Measurements from ENCODE around the gene SLC35A3.

SLC35A3 gene

DNA sequence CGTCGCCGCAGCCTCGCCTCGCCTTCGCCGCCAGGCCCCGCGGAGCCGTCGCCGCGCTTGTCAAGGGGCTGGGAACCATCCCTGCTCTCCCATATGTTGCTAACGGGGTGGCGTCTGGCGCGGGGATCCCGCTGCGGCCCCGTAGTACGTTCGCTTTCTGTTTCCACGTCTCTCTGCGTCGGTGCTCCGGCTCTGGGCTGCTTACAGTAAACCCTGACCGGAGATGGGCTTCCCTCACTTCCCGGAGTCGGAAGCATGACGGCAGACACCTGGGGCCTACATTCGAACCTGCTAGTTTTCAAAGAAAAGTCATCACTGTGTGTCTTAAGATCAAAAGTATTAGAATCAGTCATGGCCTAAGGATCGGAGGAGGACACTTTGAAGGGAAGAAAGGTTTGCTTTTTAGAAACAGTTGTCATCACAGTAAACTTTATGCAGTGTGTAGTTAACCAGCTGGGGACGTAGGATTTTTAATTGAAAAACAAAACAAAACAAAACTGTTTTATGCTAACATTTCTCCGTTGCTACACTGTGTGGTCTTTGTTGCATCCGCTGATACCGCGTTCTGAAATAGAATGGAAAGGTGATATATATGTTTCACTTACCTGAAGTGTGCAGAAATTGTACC lies 69.0 kb downstream of the SLC35A3 start:
- TF ChIP-seq, protein P1, sequence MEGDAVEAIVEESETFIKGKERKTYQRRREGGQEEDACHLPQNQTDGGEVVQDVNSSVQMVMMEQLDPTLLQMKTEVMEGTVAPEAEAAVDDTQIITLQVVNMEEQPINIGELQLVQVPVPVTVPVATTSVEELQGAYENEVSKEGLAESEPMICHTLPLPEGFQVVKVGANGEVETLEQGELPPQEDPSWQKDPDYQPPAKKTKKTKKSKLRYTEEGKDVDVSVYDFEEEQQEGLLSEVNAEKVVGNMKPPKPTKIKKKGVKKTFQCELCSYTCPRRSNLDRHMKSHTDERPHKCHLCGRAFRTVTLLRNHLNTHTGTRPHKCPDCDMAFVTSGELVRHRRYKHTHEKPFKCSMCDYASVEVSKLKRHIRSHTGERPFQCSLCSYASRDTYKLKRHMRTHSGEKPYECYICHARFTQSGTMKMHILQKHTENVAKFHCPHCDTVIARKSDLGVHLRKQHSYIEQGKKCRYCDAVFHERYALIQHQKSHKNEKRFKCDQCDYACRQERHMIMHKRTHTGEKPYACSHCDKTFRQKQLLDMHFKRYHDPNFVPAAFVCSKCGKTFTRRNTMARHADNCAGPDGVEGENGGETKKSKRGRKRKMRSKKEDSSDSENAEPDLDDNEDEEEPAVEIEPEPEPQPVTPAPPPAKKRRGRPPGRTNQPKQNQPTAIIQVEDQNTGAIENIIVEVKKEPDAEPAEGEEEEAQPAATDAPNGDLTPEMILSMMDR (IDR thresholded peaks at IDR 0.05) = no peak

DNA sequence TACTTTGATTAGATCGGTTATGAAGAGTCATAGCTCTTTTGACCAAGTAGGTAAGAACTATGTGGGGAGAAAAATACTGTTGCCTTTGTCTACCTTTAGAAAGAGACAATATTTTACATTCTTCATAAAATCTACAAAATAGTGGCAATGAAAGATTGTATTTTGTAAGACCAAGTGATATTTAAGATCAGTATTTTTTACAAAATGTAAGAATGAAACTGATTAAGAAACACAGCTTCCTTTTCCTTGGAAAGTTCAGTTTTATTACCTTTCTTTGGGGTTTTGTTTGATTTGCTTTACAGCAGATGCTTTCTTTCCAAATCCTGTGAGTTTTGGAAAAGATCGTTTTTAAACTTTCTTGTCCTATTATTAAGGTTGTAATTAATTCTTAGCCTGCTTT lies 69.8 kb downstream of the SLC35A3 start:
- TF ChIP-seq, protein P1 (IDR thresholded peaks at IDR 0.05) = no peak

DNA sequence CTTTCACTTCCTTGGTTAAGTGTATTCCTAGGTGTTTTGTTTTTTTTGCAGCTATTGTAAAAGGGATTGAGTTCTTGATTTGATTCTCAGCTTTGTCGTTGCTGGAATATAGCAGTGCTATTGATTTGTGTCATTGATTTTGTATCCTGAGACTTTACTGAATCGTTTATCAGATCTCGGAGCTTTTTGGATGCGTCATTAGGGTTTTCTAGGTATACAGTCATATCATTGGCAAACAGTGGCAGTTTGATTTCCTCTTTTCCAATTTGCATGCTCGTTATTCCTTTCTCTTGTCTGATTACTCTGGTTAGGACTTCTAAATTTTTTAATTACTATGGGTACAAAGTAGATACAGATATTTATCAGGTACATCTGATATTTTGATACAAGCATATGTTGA lies 75.4 kb downstream of the SLC35A3 start:
- TF ChIP-seq, protein P1 (IDR thresholded peaks at IDR 0.05) = no peak

DNA sequence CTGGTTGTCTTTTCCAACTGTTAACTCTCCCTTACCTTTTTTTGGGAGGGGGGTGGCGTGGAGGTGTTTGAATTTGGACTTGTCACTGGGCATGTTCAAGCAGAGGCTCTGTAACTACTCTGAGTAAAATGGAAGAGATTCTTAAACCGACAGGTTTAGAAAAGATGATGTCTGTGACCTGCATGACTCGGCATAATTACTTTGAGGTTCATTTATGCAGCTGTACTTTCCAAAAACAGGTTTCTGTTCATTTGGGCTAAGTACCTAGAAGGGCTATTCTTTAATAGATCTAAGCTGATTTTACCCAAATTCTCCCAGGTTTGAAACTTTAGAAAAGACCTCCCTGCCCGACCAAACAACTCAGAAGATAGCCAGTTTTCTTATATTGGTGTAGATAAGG lies 80.3 kb downstream of the SLC35A3 start:
- TF ChIP-seq, protein P1 (IDR thresholded peaks at IDR 0.05) = no peak

DNA sequence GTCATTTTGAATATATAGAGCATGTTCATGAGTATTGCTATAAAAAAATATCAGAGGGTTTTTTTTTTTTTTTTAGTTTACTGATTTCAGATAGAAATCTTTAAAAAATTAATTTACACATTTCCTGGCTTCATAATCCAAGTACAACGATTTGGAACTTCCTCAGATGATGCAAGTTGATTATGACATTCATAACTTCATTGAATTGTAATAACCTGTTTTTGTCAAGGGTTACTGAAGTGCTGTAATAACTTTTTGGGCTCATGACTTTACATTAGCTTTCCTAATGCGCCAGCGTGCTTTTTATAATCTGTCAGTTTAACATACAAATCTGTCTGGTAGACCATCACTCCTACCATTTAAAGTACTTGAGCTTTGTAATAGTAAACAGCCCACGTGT lies 81.6 kb downstream of the SLC35A3 start:
- TF ChIP-seq, protein P1 (IDR thresholded peaks at IDR 0.05) = no peak

DNA sequence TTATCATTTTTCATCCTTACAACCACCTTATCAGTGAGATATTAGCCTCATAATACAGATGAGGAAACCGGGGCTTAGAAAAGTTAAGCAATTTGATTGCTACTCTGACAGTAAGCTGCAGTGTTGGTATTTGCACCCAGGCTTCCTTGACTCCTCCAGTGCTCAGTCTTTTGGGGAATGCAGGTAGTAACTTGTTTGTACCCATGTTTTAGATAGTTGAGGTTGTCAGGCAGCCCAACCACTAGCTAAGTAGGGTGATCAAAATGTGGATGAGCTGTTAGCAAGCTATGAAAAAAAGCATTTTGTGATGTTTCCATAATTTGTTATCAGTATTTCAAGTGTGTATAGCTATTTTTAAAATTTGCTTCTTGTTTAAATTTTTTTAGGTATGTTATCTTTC lies 82.1 kb downstream of the SLC35A3 start:
- TF ChIP-seq, protein P1 (IDR thresholded peaks at IDR 0.05) = no peak

DNA sequence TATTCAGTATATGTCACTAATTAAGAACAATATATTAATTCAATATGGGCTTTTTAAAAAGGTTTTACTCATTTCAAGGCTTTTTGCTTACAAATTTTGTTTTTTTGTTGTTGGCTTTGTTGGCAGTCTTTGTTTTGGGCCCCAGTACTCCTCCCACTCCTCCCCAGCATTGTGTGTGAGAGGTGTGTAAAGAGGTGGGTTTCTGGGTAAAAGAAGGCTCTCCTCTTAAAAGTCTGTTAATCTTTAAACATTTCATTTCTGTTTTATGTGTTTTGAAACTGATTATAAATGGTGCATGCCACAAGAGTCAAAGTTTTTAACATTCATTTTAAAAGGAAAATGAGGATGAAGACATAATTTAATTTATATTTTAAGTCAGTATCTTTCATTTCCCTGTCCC lies 83.3 kb downstream of the SLC35A3 start:
- TF ChIP-seq, protein P1 (IDR thresholded peaks at IDR 0.05) = no peak

DNA sequence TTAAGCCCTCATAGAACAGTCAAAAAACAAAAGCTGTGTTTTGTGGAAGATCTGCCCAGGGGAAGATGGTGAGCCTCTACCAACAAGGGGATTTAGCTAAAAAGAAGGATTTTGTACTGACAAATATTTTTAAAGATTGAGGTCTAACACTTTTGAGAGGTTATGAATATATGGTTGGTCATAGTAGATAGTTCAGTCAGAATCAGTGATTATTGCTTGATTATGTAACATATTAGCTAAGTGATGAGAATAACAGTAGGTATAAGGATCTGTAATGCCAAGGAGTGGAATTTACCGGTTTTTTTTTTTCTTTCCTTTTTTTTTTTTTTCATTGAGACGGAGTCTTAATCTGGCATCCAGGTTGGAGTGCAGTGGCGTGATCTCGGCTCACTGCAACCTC lies 83.9 kb downstream of the SLC35A3 start:
- TF ChIP-seq, protein P1 (IDR thresholded peaks at IDR 0.05) = no peak
